ENCODE data around the gene INAFM2.

Gene INAFM2

GRCh38 chr15:40327457-40327856 is 4.0 kb downstream of the INAFM2 start:
- no peak for ATAC-seq
- TF ChIP-seq RARB (CRISPR knock-in tag; IDR thresholded peaks at IDR 0.05): no peak
- no peak for TF ChIP-seq CREB5 (CRISPR knock-in tag; IDR thresholded peaks at IDR 0.05; ENCODE audit: low read depth)
- TF ChIP-seq ZNF565 (CRISPR knock-in tag; conservative IDR thresholded peaks at IDR 0.05; ENCODE audit: low read depth): no peak
- TF ChIP-seq ZFP3 (CRISPR knock-in tag; IDR thresholded peaks at IDR 0.05): no peak
- no peak for TF ChIP-seq GLIS3 (CRISPR knock-in tag; IDR thresholded peaks at IDR 0.05)
- TF ChIP-seq, protein P1, sequence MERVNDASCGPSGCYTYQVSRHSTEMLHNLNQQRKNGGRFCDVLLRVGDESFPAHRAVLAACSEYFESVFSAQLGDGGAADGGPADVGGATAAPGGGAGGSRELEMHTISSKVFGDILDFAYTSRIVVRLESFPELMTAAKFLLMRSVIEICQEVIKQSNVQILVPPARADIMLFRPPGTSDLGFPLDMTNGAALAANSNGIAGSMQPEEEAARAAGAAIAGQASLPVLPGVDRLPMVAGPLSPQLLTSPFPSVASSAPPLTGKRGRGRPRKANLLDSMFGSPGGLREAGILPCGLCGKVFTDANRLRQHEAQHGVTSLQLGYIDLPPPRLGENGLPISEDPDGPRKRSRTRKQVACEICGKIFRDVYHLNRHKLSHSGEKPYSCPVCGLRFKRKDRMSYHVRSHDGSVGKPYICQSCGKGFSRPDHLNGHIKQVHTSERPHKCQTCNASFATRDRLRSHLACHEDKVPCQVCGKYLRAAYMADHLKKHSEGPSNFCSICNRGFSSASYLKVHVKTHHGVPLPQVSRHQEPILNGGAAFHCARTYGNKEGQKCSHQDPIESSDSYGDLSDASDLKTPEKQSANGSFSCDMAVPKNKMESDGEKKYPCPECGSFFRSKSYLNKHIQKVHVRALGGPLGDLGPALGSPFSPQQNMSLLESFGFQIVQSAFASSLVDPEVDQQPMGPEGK (CRISPR knock-in tag; IDR thresholded peaks at IDR 0.05; ENCODE audit: borderline replicate concordance): no peak
- TF ChIP-seq ESRRG (CRISPR knock-in tag; IDR thresholded peaks at IDR 0.05): no peak
- no peak for TF ChIP-seq CSDC2 (CRISPR knock-in tag; IDR thresholded peaks at IDR 0.05)
- no peak for TF ChIP-seq ARNTL (CRISPR knock-in tag; IDR thresholded peaks at IDR 0.05; ENCODE audit: borderline replicate concordance, low read depth)
- TF ChIP-seq, protein P2, sequence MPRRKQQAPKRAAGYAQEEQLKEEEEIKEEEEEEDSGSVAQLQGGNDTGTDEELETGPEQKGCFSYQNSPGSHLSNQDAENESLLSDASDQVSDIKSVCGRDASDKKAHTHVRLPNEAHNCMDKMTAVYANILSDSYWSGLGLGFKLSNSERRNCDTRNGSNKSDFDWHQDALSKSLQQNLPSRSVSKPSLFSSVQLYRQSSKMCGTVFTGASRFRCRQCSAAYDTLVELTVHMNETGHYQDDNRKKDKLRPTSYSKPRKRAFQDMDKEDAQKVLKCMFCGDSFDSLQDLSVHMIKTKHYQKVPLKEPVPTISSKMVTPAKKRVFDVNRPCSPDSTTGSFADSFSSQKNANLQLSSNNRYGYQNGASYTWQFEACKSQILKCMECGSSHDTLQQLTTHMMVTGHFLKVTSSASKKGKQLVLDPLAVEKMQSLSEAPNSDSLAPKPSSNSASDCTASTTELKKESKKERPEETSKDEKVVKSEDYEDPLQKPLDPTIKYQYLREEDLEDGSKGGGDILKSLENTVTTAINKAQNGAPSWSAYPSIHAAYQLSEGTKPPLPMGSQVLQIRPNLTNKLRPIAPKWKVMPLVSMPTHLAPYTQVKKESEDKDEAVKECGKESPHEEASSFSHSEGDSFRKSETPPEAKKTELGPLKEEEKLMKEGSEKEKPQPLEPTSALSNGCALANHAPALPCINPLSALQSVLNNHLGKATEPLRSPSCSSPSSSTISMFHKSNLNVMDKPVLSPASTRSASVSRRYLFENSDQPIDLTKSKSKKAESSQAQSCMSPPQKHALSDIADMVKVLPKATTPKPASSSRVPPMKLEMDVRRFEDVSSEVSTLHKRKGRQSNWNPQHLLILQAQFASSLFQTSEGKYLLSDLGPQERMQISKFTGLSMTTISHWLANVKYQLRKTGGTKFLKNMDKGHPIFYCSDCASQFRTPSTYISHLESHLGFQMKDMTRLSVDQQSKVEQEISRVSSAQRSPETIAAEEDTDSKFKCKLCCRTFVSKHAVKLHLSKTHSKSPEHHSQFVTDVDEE (CRISPR knock-in tag; IDR thresholded peaks at IDR 0.05): no peak
- TF ChIP-seq POU6F1 (CRISPR knock-in tag; IDR thresholded peaks at IDR 0.05; ENCODE audit: borderline replicate concordance, low read depth): no peak
- TF ChIP-seq PPARA (CRISPR knock-in tag; IDR thresholded peaks at IDR 0.05; ENCODE audit: borderline replicate concordance): no peak
- TF ChIP-seq ZNF8 (CRISPR knock-in tag; IDR thresholded peaks at IDR 0.05): no peak
- TF ChIP-seq TCF4 (CRISPR knock-in tag; IDR thresholded peaks at IDR 0.05; ENCODE audit: borderline replicate concordance): no peak
- TF ChIP-seq OSR1 (CRISPR knock-in tag; IDR thresholded peaks at IDR 0.05): no peak
- no peak for TF ChIP-seq ZC3H10 (CRISPR knock-in tag; IDR thresholded peaks at IDR 0.05)
- no peak for TF ChIP-seq ZFP30 (CRISPR knock-in tag; IDR thresholded peaks at IDR 0.05)

DNA sequence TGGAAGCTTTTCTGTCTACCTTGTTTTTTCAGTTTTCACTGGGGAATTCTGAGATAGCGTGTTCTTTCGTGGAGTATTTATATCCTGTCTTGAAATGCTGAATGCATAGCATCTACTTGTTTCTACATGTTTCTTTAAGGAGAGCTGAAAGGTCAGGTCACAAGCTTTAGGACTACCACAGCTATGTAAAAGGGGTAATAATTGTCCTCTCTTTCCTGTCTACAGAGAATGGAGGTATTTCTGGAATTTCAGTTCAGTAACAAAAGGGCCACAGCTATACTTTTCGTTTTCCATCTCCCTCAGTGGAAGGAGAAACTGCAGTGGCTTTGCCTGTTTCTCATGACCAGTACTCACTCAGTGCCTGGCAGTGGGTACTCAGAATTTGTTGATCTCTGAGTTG is 4.7 kb downstream of the INAFM2 start:
- no peak; the same call in 2 of the 3 replicates for ATAC-seq

GRCh38 chr15:40328751-40329150 is 5.3 kb downstream of the INAFM2 start:
- ATAC-seq: no peak
- TF ChIP-seq TOX (CRISPR knock-in tag; IDR thresholded peaks at IDR 0.05; ENCODE audit: borderline replicate concordance) (no peak), CSDC2 (CRISPR knock-in tag; IDR thresholded peaks at IDR 0.05) (no peak), ZNF565 (CRISPR knock-in tag; conservative IDR thresholded peaks at IDR 0.05; ENCODE audit: low read depth) (no peak), ZNF8 (CRISPR knock-in tag; IDR thresholded peaks at IDR 0.05) (no peak), GLIS3 (CRISPR knock-in tag; IDR thresholded peaks at IDR 0.05) (no peak)

More for the DNA sequence above, 4.7 kb downstream of the INAFM2 start:
- no peak for TF ChIP-seq RARB (CRISPR knock-in tag; IDR thresholded peaks at IDR 0.05)
- no peak for TF ChIP-seq PPARA (CRISPR knock-in tag; IDR thresholded peaks at IDR 0.05; ENCODE audit: borderline replicate concordance)
- TF ChIP-seq SNAI2 (CRISPR knock-in tag; IDR thresholded peaks at IDR 0.05): no peak
- no peak for TF ChIP-seq ZNF8 (CRISPR knock-in tag; IDR thresholded peaks at IDR 0.05)
- TF ChIP-seq ZFP3 (CRISPR knock-in tag; IDR thresholded peaks at IDR 0.05): no peak
- TF ChIP-seq ZNF565 (CRISPR knock-in tag; conservative IDR thresholded peaks at IDR 0.05; ENCODE audit: low read depth): no peak

DNA sequence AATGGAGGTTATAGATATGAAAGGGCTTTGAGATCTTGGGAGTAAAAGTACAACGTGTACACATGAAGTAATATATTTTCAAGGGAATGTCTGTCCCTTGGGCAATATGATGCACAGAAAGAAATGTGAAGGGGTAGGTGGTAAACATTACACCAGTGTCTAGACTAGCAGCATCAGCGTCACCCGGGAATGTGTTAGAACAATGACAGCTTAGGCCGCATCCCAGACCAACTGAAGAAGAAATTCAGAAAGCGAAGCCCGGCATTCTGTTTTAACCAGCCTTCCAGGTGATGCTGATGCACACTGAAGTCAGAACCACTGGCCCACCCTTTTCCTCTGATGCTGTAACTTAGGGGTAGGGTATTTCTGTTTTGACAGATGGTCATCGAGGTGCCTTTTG is 6.3 kb downstream of the INAFM2 start:
- TF ChIP-seq CSRNP3 (CRISPR knock-in tag; IDR thresholded peaks at IDR 0.05) (no peak), TOX (CRISPR knock-in tag; IDR thresholded peaks at IDR 0.05; ENCODE audit: borderline replicate concordance) (no peak), ZFP3 (CRISPR knock-in tag; IDR thresholded peaks at IDR 0.05) (no peak), ZNF8 (CRISPR knock-in tag; IDR thresholded peaks at IDR 0.05) (no peak), ZNF565 (CRISPR knock-in tag; conservative IDR thresholded peaks at IDR 0.05; ENCODE audit: low read depth) (no peak), SNAI2 (CRISPR knock-in tag; IDR thresholded peaks at IDR 0.05) (no peak), ARNTL (CRISPR knock-in tag; IDR thresholded peaks at IDR 0.05; ENCODE audit: borderline replicate concordance, low read depth) (no peak), PPARA (CRISPR knock-in tag; IDR thresholded peaks at IDR 0.05; ENCODE audit: borderline replicate concordance) (no peak), CSDC2 (CRISPR knock-in tag; IDR thresholded peaks at IDR 0.05) (no peak)
- ATAC-seq: no peak
